Choroid plexus epithelial cell (primary cell): Measurements from ENCODE around the gene P2RX1.

ENCODE experiments used
- DNase-seq: peaks from one replicate; pipeline ENCODE4 v3.0.0-alpha.2; 2010; ENCODE audit warnings: low read depth
- H3K4me3 ChIP-seq: 2 replicates; pipeline ENCODE4 v1.5.1; 2011; ENCODE audit warnings: low read depth, mild to moderate bottlenecking, control low read depth, low read length, moderate library complexity
- CTCF ChIP-seq: conservative IDR thresholded peaks from 2 replicates; pipeline ENCODE4 v1.5.1; 2011; ENCODE audit warnings: low read depth, mild to moderate bottlenecking, control low read depth, inconsistent platforms, low read length, moderate library complexity

Gene P2RX1

GRCh38 chr17:3896108-3896967 lies 19.9 kb downstream of the P2RX1 start:
- no peak overlapping the region for H3K4me3 ChIP-seq
- no peak for TF ChIP-seq CTCF
- no peak for DNase-seq

- no peak overlapping the region for H3K4me3 ChIP-seq
- DNase-seq, result no peak
- no peak for TF ChIP-seq CTCF
Measured at GRCh38 chr17:3895354-3895753, 20.9 kb downstream of the P2RX1 start.

GRCh38 chr17:3894911-3895343 lies 21.3 kb downstream of the P2RX1 start:
- no peak for TF ChIP-seq CTCF
- DNase-seq, result no peak
- no peak overlapping the region for H3K4me3 ChIP-seq

GRCh38 chr17:3894188-3894587 lies 22.1 kb downstream of the P2RX1 start:
- no peak for TF ChIP-seq CTCF
- no peak overlapping the region for H3K4me3 ChIP-seq
- DNase-seq, result no peak

GRCh38 chr17:3893720-3894116 lies 22.5 kb downstream of the P2RX1 start:
- no peak overlapping the region for H3K4me3 ChIP-seq
- no peak for TF ChIP-seq CTCF

GRCh38 chr17:3893003-3893719 lies 23.1 kb downstream of the P2RX1 start, which contains the start of gene CAMKK1:
Gene CAMKK1 (minus strand): TSS chr17:3893053. CDS start chr17:3885687, 7,366 bp downstream.
- DNase-seq, result peak; percentile 73
- no peak for TF ChIP-seq CTCF
- H3K4me3 ChIP-seq, result peak within 1 kb of the TSS; percentile 63

More at GRCh38 chr17:3893720-3894116, 22.5 kb downstream of the P2RX1 start:
- no peak for DNase-seq
